SK-N-SH (cell line): ENCODE measurements around the gene M6PR. TPM values are rescaled to one million over a fixed set of nuclear protein-coding genes. Genes with fewer than 3 reads are reported as not detected.

Experiments used
- CTCF ChIA-PET: fragments of 300-600, 350-600 bp; formaldehyde crosslinking; extraction: SDS; loops from one replicate; lab custom pipeline; 2021; lab: Yijun Ruan, JAX
- POLR2A ChIA-PET: fragments of 350-600 bp; sonication (Branson Sonifier 250); formaldehyde crosslinking; extraction: SDS; loops from one replicate; lab custom pipeline; 2020; ENCODE audit warnings: antibody characterized with exemption, inconsistent platforms; lab: Yijun Ruan, JAX
- DNase-seq: peaks from one replicate; pipeline ENCODE4 v3.0.0; 2012
- H2AFZ ChIP-seq: fragments of 200-600 bp; sonication (generic); 2 replicates; pipeline ENCODE4 v1.8.1; 2016; ENCODE audit warnings: antibody characterized with exemption, mild to moderate bottlenecking, low read depth
- H3F3A ChIP-seq: fragments of 200-600 bp; sonication (generic); replicated peaks from 2 replicates; pipeline ENCODE3; 2016; ENCODE audit warnings: antibody characterized with exemption, mild to moderate bottlenecking; ENCODE audit not compliant: insufficient read depth
- H3K27ac ChIP-seq, 2 experiments: fragments of 200-500 bp in 1 of 2; fragments of 200-600 bp in 1 of 2; sonication (Bioruptor generic) in 1 of 2; sonication (generic), shearing (Covaris generic) in 1 of 2; 2 replicates each; pipeline versions ENCODE4 v1.5.1 to v1.6.1; 2014 to 2016; ENCODE audit warnings: low read depth in 2 of 2, inconsistent platforms in 1 of 2, low read length in 1 of 2, mild to moderate bottlenecking in 1 of 2, mixed read lengths in 1 of 2
- H3K27me3 ChIP-seq: fragments of 200-600 bp; sonication (generic), shearing (Covaris generic); 2 replicates; pipeline ENCODE4 v1.6.1; 2016; ENCODE audit warnings: mixed run types; ENCODE audit not compliant: insufficient read depth
- H3K36me3 ChIP-seq, 2 experiments: fragments of 200-500 bp in 1 of 2; fragments of 200-600 bp in 1 of 2; sonication (Bioruptor generic) in 1 of 2; sonication (generic) in 1 of 2; replicated peaks in 1 of 2; 2 replicates each; pipeline versions ENCODE3 to v1.5.1; 2014 to 2016; ENCODE audit warnings: low read length in 1 of 2, mild to moderate bottlenecking in 1 of 2; ENCODE audit not compliant: insufficient read depth in 2 of 2, control insufficient read depth in 1 of 2
- H3K4me1 ChIP-seq, 2 experiments: fragments of 200-500 bp in 1 of 2; fragments of 200-600 bp in 1 of 2; sonication (Bioruptor generic) in 1 of 2; sonication (generic), shearing (Covaris generic) in 1 of 2; 2 replicates each; pipeline versions ENCODE4 v1.5.1 to v1.6.1; 2014 to 2016; ENCODE audit warnings: low read depth in 1 of 2, low read length in 1 of 2, mixed run types in 1 of 2; ENCODE audit not compliant: insufficient read depth in 2 of 2, control insufficient read depth in 1 of 2
- H3K4me2 ChIP-seq: fragments of 200-600 bp; sonication (generic), shearing (Covaris generic); 2 replicates; pipeline ENCODE4 v1.6.1; 2017; ENCODE audit warnings: mixed run types
- H3K4me3 ChIP-seq, 2 experiments: fragments of 200-500 bp in 1 of 2; fragments of 200-600 bp in 1 of 2; sonication (Bioruptor generic) in 1 of 2; sonication (generic), shearing (Covaris generic) in 1 of 2; 2 replicates each; pipeline versions ENCODE4 v1.5.1 to v1.8.1; 2014 to 2016; ENCODE audit warnings: low read depth in 2 of 2, inconsistent platforms in 1 of 2, low read length in 1 of 2, mild to moderate bottlenecking in 1 of 2, mixed read lengths in 1 of 2, moderate library complexity in 1 of 2
- H3K79me2 ChIP-seq: fragments of 200-600 bp; sonication (generic); 2 replicates; pipeline ENCODE4 v1.8.1; 2017; ENCODE audit warnings: mild to moderate bottlenecking; ENCODE audit not compliant: insufficient read depth
- H3K9ac ChIP-seq: fragments of 200-600 bp; sonication (generic); 2 replicates; pipeline ENCODE4 v1.6.1; 2017; ENCODE audit warnings: mixed run types
- H3K9me2 ChIP-seq: fragments of 200-600 bp; sonication (generic); 2 replicates; pipeline ENCODE4 v1.6.1; 2017; ENCODE audit warnings: mixed run types
- H3K9me3 ChIP-seq: fragments of 200-600 bp; sonication (generic); 2 replicates; pipeline ENCODE4 v1.6.1; 2017; ENCODE audit warnings: mixed run types, mild to moderate bottlenecking, moderate library complexity
- H4K20me1 ChIP-seq: fragments of 200-600 bp; sonication (generic); 2 replicates; pipeline ENCODE4 v1.6.1; 2017; ENCODE audit warnings: mild to moderate bottlenecking, mixed run types; ENCODE audit not compliant: insufficient read depth
- CHD2 ChIP-seq: fragments of 150-350 bp; IDR thresholded peaks from 2 replicates; pipeline ENCODE4 v1.6.1; 2018; ENCODE audit warnings: low read length; ENCODE audit not compliant: partially characterized antibody
- EZH2phosphoT487 ChIP-seq: fragments of 200-600 bp; sonication (generic); IDR thresholded peaks from 2 replicates; pipeline ENCODE4 v1.6.1; 2017; ENCODE audit warnings: low read depth, mixed run types, mild to moderate bottlenecking, antibody characterized with exemption, moderate library complexity, borderline replicate concordance
- FOXJ3 ChIP-seq: sonication (generic); formaldehyde crosslinking; IDR thresholded peaks from 2 replicates; pipeline ENCODE4 v1.5.1; 2020; ENCODE audit warnings: mild to moderate bottlenecking, missing genetic modification reagents
- FOXM1 ChIP-seq: IDR thresholded peaks from 2 replicates; pipeline ENCODE4 v1.4.0; 2012; ENCODE audit warnings: low read depth, mild to moderate bottlenecking
- GABPA ChIP-seq: IDR thresholded peaks from 2 replicates; pipeline ENCODE4 v1.4.0; 2012; ENCODE audit warnings: low read depth, mild to moderate bottlenecking
- GATA2 ChIP-seq: sonication (generic); formaldehyde crosslinking; IDR thresholded peaks from 2 replicates; pipeline ENCODE4 v1.5.0; 2020; ENCODE audit warnings: mild to moderate bottlenecking, missing genetic modification reagents
- JUND ChIP-seq: IDR thresholded peaks from 2 replicates; pipeline ENCODE4 v1.4.0; 2012
- MEF2A ChIP-seq: IDR thresholded peaks from 2 replicates; pipeline ENCODE4 v1.4.0; 2012; ENCODE audit warnings: low read depth, borderline replicate concordance
- NFIC ChIP-seq: IDR thresholded peaks from 2 replicates; pipeline ENCODE4 v1.4.0; 2012; ENCODE audit warnings: borderline replicate concordance
- NRF1 ChIP-seq: IDR thresholded peaks from 2 replicates; pipeline ENCODE4 v1.6.1; 2012; ENCODE audit warnings: low read depth, mild to moderate bottlenecking, low read length
- POLR2AphosphoS5 ChIP-seq: IDR thresholded peaks from 2 replicates; pipeline ENCODE4 v1.6.1; 2012; ENCODE audit warnings: low read depth, low read length
- RCOR1 ChIP-seq: fragments of 150-350 bp; IDR thresholded peaks from 2 replicates; pipeline ENCODE4 v1.6.1; 2017; ENCODE audit warnings: antibody characterized with exemption, low read length
- RFX5 ChIP-seq: IDR thresholded peaks from 2 replicates; pipeline ENCODE4 v1.6.1; 2012; ENCODE audit warnings: mild to moderate bottlenecking, improper control_type of control experiment, low read length
- RXRA ChIP-seq: IDR thresholded peaks from 2 replicates; pipeline ENCODE4 v1.4.0; 2012; ENCODE audit warnings: low read depth, mild to moderate bottlenecking, borderline replicate concordance
- SMC3 ChIP-seq: IDR thresholded peaks from 2 replicates; pipeline ENCODE4 v1.6.1; 2012; ENCODE audit warnings: low read depth, low read length, improper control_type of control experiment
- YY1 ChIP-seq: IDR thresholded peaks from 2 replicates; pipeline ENCODE4 v1.4.0; 2012; ENCODE audit warnings: low read depth, mild to moderate bottlenecking
- WGBS: methylation state at CpG from one replicate; pipeline ENCODE4 v1.1.6; 2017; ENCODE audit warnings: low lambda C conversion rate; 5-methylcytosine and 5-hydroxymethylcytosine counted together
- polyA plus RNA-seq, 3 experiments: library from polyadenylated mRNA; depleted of rRNA; stranded (reverse); fragments of >200 nt; gene quantifications; 2 replicates each; pipeline ENCODE4 v1.2.3, GENCODE V29; 2012
- TF ChIP-seq, protein P1 (sequence below): fragments of 150-350 bp; IDR thresholded peaks from 2 replicates; pipeline ENCODE4 v1.6.1; 2016; ENCODE audit warnings: mild to moderate bottlenecking, low read depth, low read length
- TF ChIP-seq, protein P2 (sequence below): IDR thresholded peaks from 2 replicates; pipeline ENCODE4; 2012
- TF ChIP-seq, protein P3 (sequence below): IDR thresholded peaks from 2 replicates; pipeline ENCODE4 v1.4.0; 2012; ENCODE audit warnings: low read depth, borderline replicate concordance
- TF ChIP-seq, protein P4 (sequence below): IDR thresholded peaks from 2 replicates; pipeline ENCODE4 v1.4.0; 2012; ENCODE audit warnings: low read depth

The M6PR gene
- polyA plus RNA-seq, 1 of the 3 experiments (the other 2 are of a cell fraction): 132 TPM

DNA sequence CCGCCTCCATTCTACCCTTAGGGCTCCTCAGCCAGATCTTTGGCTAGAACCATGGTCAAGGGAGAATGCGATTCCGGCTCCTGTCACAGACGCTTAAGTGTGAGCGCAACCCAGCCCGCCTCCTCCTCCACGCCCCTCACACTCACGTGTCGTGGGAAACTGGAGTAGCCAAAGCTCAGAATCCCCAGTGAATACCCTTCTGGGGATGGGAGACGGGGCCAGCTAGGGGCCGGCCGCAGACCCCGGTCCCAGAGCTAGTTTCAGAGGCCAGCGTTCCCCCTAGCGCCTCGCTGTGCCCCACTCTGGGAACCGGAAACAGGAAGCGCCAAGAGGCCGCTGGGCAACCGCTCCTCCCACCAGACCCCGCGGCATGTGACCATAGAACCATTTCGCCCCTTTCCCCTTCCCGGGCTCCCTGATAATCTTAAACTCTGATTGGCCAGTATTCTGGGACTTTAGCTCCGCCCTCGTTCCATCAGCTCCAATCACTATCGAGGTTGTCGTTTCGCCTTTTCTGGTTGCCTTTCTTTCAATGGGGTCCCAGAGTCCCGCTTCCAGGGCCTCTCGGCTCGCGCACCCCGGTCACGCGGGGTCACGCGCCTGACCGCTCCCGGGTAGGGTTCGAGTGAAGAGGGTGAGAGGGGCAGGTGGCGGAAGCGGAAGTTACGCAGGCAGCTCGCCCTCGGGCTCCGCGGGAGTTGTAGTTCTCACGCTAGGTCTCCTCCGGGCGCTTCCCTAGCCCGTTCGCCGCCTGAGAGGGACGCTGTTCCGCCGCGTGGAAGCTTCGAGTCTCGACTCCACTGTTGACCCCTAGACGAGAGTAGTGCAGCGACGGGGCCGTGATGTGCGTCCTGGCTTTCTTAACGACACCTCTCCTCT is at the start of gene M6PR (continued):
- TF ChIP-seq, protein P1, sequence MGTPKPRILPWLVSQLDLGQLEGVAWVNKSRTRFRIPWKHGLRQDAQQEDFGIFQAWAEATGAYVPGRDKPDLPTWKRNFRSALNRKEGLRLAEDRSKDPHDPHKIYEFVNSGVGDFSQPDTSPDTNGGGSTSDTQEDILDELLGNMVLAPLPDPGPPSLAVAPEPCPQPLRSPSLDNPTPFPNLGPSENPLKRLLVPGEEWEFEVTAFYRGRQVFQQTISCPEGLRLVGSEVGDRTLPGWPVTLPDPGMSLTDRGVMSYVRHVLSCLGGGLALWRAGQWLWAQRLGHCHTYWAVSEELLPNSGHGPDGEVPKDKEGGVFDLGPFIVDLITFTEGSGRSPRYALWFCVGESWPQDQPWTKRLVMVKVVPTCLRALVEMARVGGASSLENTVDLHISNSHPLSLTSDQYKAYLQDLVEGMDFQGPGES: no peak
- no peak for TF ChIP-seq CHD2
- TF ChIP-seq SMC3: peak; percentile 49
- peak; percentile 47; the same call in 1 of the 2 replicates for TF ChIP-seq RFX5
- no peak for TF ChIP-seq RCOR1
- TF ChIP-seq, protein P2, sequence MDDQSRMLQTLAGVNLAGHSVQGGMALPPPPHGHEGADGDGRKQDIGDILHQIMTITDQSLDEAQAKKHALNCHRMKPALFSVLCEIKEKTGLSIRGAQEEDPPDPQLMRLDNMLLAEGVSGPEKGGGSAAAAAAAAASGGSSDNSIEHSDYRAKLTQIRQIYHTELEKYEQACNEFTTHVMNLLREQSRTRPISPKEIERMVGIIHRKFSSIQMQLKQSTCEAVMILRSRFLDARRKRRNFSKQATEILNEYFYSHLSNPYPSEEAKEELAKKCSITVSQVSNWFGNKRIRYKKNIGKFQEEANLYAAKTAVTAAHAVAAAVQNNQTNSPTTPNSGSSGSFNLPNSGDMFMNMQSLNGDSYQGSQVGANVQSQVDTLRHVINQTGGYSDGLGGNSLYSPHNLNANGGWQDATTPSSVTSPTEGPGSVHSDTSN: 0 out of 2 replicates have a peak, but pooled peaks have one; percentile 37
- no peak for TF ChIP-seq NFIC
- TF ChIP-seq, protein P3, sequence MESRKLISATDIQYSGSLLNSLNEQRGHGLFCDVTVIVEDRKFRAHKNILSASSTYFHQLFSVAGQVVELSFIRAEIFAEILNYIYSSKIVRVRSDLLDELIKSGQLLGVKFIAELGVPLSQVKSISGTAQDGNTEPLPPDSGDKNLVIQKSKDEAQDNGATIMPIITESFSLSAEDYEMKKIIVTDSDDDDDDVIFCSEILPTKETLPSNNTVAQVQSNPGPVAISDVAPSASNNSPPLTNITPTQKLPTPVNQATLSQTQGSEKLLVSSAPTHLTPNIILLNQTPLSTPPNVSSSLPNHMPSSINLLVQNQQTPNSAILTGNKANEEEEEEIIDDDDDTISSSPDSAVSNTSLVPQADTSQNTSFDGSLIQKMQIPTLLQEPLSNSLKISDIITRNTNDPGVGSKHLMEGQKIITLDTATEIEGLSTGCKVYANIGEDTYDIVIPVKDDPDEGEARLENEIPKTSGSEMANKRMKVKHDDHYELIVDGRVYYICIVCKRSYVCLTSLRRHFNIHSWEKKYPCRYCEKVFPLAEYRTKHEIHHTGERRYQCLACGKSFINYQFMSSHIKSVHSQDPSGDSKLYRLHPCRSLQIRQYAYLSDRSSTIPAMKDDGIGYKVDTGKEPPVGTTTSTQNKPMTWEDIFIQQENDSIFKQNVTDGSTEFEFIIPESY: peak; percentile 60; the same call in 1 of the 2 replicates
- TF ChIP-seq FOXJ3 (CRISPR knock-in tag): no peak

DNA sequence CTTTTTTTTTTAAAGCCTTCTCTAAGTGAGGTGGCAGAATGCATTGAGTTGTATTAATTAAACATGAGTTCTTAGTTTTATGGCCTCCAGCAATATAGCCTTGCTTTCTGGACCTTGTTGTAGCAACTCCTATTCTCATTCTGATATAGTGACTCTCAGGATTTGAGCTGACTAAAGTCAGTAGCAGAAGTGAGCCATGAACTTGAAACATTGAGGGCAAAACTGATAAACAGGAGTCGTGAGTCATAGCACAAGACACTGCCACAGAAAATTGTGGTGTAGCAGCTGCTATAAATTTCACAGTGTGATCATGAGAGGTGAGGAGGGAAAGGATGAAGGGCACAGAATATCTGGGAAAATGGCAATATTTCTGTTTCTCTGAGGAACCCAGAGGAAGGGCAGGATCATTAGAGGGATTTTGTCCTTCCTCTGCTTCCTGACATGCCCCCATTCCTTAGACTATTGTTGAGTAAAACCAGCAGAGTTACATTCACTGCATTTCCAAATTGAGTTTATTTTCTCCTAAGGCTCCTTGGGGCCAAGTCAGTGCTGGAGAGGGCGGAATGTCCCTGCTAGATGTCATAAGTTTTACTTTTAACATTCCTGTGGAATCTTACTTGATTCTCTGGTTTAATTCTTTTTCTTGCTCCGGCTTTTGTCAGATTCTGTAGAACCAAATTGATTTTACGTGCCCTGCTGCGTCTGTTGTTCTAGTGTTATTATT is 47.4 kb upstream of the M6PR start:
- DNase-seq: no peak
- Histone ChIP-seq H2AFZ (no peak overlapping the region), H3K9me2 (no peaks in the 10 kb centered on the region), H3K9ac (no peak overlapping the region), H3F3A (no peaks in the 10 kb centered on the region), H3K27me3 (no peaks in the 10 kb centered on the region), H3K4me1 (no peaks in the 10 kb centered on the region), H3K4me2 (no peak overlapping the region), H3K36me3 (no peaks in the 10 kb centered on the region), H3K4me3 (no peak overlapping the region), H3K27ac (no peak overlapping the region), H4K20me1 (no peaks in the 10 kb centered on the region), H3K79me2 (no peaks in the 10 kb centered on the region), H3K9me3 (no peaks in the 10 kb centered on the region)
- WGBS: 65% methylated on average over 5 of the region's 5 CpGs
- ChIA-PET POLR2A (no interaction called here), CTCF (no interaction called here)
- TF ChIP-seq, protein P2: no peak
- TF ChIP-seq RXRA: no peak
- TF ChIP-seq MEF2A: no peak
- no peak for TF ChIP-seq JUND
- TF ChIP-seq, protein P4, sequence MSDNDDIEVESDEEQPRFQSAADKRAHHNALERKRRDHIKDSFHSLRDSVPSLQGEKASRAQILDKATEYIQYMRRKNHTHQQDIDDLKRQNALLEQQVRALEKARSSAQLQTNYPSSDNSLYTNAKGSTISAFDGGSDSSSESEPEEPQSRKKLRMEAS: no peak
- no peak for TF ChIP-seq YY1
- TF ChIP-seq NRF1: no peak
- TF ChIP-seq POLR2AphosphoS5: no peak
- TF ChIP-seq SMC3: no peak
- no peak for TF ChIP-seq GATA2 (CRISPR knock-in tag)
- TF ChIP-seq FOXM1: no peak
- TF ChIP-seq, protein P3: no peak
- no peak for TF ChIP-seq RCOR1
- no peak for TF ChIP-seq EZH2phosphoT487
- TF ChIP-seq GABPA: no peak
